IMR-90 (cell line): Measurements from ENCODE around the gene GNAT3.

ENCODE experiments used
- CHD1 ChIP-seq: IDR thresholded peaks from 2 replicates; pipeline ENCODE4 v1.6.1; 2012; ENCODE audit warnings: low read depth, low read length, improper control_type of control experiment
- MXI1 ChIP-seq: IDR thresholded peaks from 2 replicates; pipeline ENCODE4 v1.6.1; 2012; ENCODE audit warnings: low read depth, mild to moderate bottlenecking, low read length, moderate library complexity, borderline replicate concordance
- NFE2L2 ChIP-seq: fragments of 150-350 bp; IDR thresholded peaks from 2 replicates; pipeline ENCODE4 v1.6.1; 2016; ENCODE audit warnings: low read depth, mild to moderate bottlenecking, low read length
- POLR2A ChIP-seq: IDR thresholded peaks from 2 replicates; pipeline ENCODE4 v1.6.1; 2012; ENCODE audit warnings: mild to moderate bottlenecking, low read depth, low read length
- RAD21 ChIP-seq: IDR thresholded peaks from 2 replicates; pipeline ENCODE4 v1.6.1; 2012; ENCODE audit warnings: low read length, improper control_type of control experiment
- SMC3 ChIP-seq: fragments of 150-350 bp; IDR thresholded peaks from 2 replicates; pipeline ENCODE4 v1.6.1; 2016; ENCODE audit warnings: low read depth, mild to moderate bottlenecking, antibody characterized with exemption, low read length, moderate library complexity
- TF ChIP-seq, protein P1 (sequence below): conservative IDR thresholded peaks from 2 replicates; pipeline ENCODE4 v1.5.1; 2012; ENCODE audit warnings: mild to moderate bottlenecking, low read depth, low read length, improper control_type of control experiment
- TF ChIP-seq, protein P2 (sequence below): fragments of 150-350 bp; IDR thresholded peaks from 2 replicates; pipeline ENCODE4 v1.6.1; 2017; ENCODE audit warnings: mild to moderate bottlenecking, antibody characterized with exemption, low read length, low read depth

DNA sequence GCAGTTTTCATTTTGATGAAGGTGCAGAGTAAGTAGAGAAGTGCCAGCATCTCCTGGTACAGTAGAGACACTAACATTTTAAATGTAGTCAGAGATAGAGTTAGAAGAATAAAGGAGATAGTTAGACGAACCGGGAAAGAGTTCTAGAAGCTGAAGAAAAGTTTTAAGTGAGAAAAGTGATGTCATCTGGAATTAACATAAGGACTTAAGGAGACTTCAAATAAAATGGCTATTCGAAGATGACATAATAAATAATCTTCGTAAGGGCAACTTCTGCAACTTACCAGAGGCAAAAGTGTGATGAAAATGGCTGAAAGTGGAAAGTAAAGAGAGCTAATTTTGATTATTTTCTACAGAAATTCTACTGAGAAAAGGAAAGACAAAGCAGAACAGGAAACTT lies 20.4 kb downstream of the GNAT3 start:
- TF ChIP-seq, protein P1, sequence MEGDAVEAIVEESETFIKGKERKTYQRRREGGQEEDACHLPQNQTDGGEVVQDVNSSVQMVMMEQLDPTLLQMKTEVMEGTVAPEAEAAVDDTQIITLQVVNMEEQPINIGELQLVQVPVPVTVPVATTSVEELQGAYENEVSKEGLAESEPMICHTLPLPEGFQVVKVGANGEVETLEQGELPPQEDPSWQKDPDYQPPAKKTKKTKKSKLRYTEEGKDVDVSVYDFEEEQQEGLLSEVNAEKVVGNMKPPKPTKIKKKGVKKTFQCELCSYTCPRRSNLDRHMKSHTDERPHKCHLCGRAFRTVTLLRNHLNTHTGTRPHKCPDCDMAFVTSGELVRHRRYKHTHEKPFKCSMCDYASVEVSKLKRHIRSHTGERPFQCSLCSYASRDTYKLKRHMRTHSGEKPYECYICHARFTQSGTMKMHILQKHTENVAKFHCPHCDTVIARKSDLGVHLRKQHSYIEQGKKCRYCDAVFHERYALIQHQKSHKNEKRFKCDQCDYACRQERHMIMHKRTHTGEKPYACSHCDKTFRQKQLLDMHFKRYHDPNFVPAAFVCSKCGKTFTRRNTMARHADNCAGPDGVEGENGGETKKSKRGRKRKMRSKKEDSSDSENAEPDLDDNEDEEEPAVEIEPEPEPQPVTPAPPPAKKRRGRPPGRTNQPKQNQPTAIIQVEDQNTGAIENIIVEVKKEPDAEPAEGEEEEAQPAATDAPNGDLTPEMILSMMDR = no peak
- TF ChIP-seq SMC3 (no peak), POLR2A (no peak), NFE2L2 (no peak), CHD1 (no peak), RAD21 (no peak), MXI1 (no peak)
- TF ChIP-seq, protein P2, sequence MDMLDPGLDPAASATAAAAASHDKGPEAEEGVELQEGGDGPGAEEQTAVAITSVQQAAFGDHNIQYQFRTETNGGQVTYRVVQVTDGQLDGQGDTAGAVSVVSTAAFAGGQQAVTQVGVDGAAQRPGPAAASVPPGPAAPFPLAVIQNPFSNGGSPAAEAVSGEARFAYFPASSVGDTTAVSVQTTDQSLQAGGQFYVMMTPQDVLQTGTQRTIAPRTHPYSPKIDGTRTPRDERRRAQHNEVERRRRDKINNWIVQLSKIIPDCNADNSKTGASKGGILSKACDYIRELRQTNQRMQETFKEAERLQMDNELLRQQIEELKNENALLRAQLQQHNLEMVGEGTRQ = no peak
